Thoracic aorta (tissue), 2 donors: ENCODE results near the gene STON2. TPM values are rescaled to one million over a fixed set of nuclear protein-coding genes. Genes with fewer than 3 reads are reported as not detected.

ENCODE experiments used
- ATAC-seq: fragments of 150-250 bp; one replicate; pipeline ENCODE4 v1.8.0; 2017; ENCODE audit warnings: low read depth; ENCODE audit not compliant: insufficient number of reproducible peaks, low FRiP score
- DNase-seq: peaks from one replicate; pipeline ENCODE4 v3.0.0-alpha.2; 2020; ENCODE audit warnings: low spot score
- H3K27ac ChIP-seq, 2 donors: fragments of 200-600 bp; sonication (generic); 1 replicate in 1 of 2; 2 replicates in 1 of 2; pipeline ENCODE4 v1.5.1; 2016; ENCODE audit warnings: mild to moderate bottlenecking in 2 of 2, moderate library complexity in 2 of 2
- H3K27me3 ChIP-seq: fragments of 200-600 bp; sonication (generic); replicated peaks from 2 replicates; pipeline ENCODE4 v1.6.0; 2016; ENCODE audit warnings: mild to moderate bottlenecking; ENCODE audit not compliant: insufficient read depth
- H3K36me3 ChIP-seq: fragments of 200-600 bp; sonication (generic); one replicate; pipeline ENCODE4 v1.5.1; 2016
- H3K4me1 ChIP-seq, 2 donors: fragments of 200-600 bp; sonication (generic); 1 replicate in 1 of 2; 2 replicates in 1 of 2; pipeline versions ENCODE4 v1.5.1 to v1.6.0; 2016; ENCODE audit warnings: low read depth in 2 of 2, mild to moderate bottlenecking in 1 of 2; ENCODE audit not compliant: control insufficient read depth in 1 of 2
- H3K4me3 ChIP-seq: fragments of 200-600 bp; sonication (generic); 2 replicates; pipeline ENCODE4 v1.5.1; 2016; ENCODE audit warnings: mild to moderate bottlenecking
- H3K9me3 ChIP-seq: fragments of 200-600 bp; sonication (generic); 2 replicates; pipeline ENCODE4 v1.5.1; 2016
- CTCF ChIP-seq: fragments of 200-600 bp; sonication (generic); IDR thresholded peaks from one replicate; pipeline ENCODE4 v1.5.1; 2019; ENCODE audit warnings: antibody characterized with exemption
- total RNA-seq, 2 donors: library from RNA; depleted of rRNA; stranded (reverse); fragments of >200 nt; gene quantifications; one replicate each; pipeline versions ENCODE4 v1.1.0 to v1.2.3, GENCODE V29; 2016

Gene STON2
- 10 to 100 TPM in 1 of 2 donors, 1 to 10 TPM in 1; 8.1 to 10.4 TPM for total RNA-seq

- DNase-seq: no peak
- Histone ChIP-seq H3K27me3 (no peaks in the 10 kb centered on the region), H3K27ac (no peak within 1 kb of the TSS), H3K4me1 (no peaks in the 10 kb centered on the region), H3K4me3 (no peak within 1 kb of the TSS), H3K9me3 (no peaks in the 10 kb centered on the region), H3K36me3 (no peaks in the 10 kb centered on the region)
- no peak for ATAC-seq
- TF ChIP-seq CTCF: no peak
Measured at GRCh38 chr14:81400202-81400678, at the start of gene STON2. Gene STON2, minus strand, starts transcription at chr14:81400324. Its CDS starts 1,942 bp downstream, at chr14:81398382.

- Histone ChIP-seq H3K4me1 (peaks cover 2 to 18% of the 10 kb centered on the region in 2 donors), H3K27me3 (no peaks in the 10 kb centered on the region), H3K36me3 (no peaks in the 10 kb centered on the region), H3K27ac (no peak overlapping the region), H3K4me3 (no peak overlapping the region), H3K9me3 (no peaks in the 10 kb centered on the region)
- DNase-seq: no peak
- ATAC-seq: no peak
- TF ChIP-seq CTCF: no peak
Measured at GRCh38 chr14:81449576-81449975, 49.5 kb upstream of the STON2 start.

- Histone ChIP-seq H3K4me1 (peaks cover 2 to 18% of the 10 kb centered on the region in 2 donors), H3K27me3 (no peaks in the 10 kb centered on the region), H3K27ac (no peak overlapping the region), H3K9me3 (no peaks in the 10 kb centered on the region), H3K4me3 (peak overlapping the region; percentile 34), H3K36me3 (no peaks in the 10 kb centered on the region)
- ATAC-seq (no peak), DNase-seq (no peak)
- TF ChIP-seq CTCF: no peak
Measured at GRCh38 chr14:81449114-81449513, 49.0 kb upstream of the STON2 start.

- H3K27me3 ChIP-seq: no peaks in the 10 kb centered on the region
- H3K27ac ChIP-seq: no peak overlapping the region
- H3K36me3 ChIP-seq: no peaks in the 10 kb centered on the region
- no peaks in the 10 kb centered on the region for H3K9me3 ChIP-seq
- no peak for DNase-seq
- H3K4me3 ChIP-seq: no peak overlapping the region
- H3K4me1 ChIP-seq: peaks cover 2 to 18% of the 10 kb centered on the region in 2 donors
- no peak for TF ChIP-seq CTCF
- no peak for ATAC-seq
Measured at GRCh38 chr14:81447021-81447764, 47.1 kb upstream of the STON2 start.

GRCh38 chr14:81446279-81447007 is 46.3 kb upstream of the STON2 start:
- H3K27me3 ChIP-seq: no peaks in the 10 kb centered on the region
- ATAC-seq: no peak
- H3K9me3 ChIP-seq: no peaks in the 10 kb centered on the region
- H3K4me1 ChIP-seq: peaks cover 2 to 18% of the 10 kb centered on the region in 2 donors
- no peak for DNase-seq
- TF ChIP-seq CTCF: no peak
- H3K4me3 ChIP-seq: no peak overlapping the region
- no peaks in the 10 kb centered on the region for H3K36me3 ChIP-seq
- no peak overlapping the region for H3K27ac ChIP-seq
